HPDE6-E6E7 (cell line): ENCODE data around the gene MTIF3.

Source experiments
- DNase-seq: peaks from one replicate; pipeline ENCODE4 v3.0.0; 2011; ENCODE audit warnings: missing footprints; ENCODE audit errors: extremely low spot score

MTIF3 gene

DNA sequence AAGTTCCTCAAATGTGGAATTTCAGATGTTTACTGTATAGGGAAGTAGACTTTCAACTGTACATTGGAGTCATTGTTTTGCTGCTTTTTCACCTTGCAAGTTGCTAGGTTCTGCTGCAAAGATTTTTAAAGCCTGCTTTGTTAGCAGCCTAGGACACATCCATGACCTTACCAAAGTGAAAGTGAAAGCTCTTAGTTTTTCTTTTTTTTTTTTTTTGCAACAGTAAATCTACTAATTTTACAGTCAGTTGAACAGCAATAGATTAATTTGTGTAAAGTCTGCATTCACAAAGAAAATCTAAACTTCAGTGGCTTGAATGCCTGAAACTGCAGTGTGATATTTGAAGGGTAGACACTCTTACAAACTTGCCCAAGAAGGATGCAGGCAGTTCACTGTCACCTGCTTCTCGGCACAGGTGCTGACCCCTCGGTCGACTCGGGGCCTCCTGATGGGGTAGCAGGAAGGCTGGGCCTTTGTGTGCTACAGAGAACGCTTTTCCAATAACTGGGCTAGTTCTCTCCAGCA lies 5.0 kb upstream of the MTIF3 start:
- no peak for DNase-seq

DNA sequence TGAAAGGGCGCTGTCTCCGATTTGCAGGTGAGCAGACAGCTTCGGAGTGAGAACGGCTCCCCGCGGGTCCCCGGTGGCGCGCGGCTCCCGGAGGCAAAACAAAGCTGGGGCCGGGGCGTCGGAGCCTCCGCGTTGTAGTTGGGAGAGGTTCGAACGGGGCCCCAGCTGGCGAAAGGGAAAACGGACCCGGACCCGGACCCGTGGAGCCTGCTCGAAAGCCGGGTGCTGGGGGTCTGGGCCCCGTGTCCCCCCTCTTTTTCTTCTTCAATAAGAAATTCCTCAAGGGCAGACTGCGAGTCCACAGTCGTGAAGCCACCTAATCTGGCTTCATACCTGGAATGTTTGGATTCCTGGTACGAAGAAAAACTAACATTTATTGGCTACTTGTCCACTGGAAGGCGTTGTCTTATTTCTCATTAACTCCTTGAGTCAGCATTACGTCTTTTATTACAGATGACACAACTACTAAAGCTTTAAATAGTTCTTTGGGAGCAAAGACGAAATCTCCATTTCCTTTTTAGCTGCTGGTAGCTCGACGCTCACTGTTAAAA lies 632 bp upstream of the MTIF3 start:
- no peak for DNase-seq

DNA sequence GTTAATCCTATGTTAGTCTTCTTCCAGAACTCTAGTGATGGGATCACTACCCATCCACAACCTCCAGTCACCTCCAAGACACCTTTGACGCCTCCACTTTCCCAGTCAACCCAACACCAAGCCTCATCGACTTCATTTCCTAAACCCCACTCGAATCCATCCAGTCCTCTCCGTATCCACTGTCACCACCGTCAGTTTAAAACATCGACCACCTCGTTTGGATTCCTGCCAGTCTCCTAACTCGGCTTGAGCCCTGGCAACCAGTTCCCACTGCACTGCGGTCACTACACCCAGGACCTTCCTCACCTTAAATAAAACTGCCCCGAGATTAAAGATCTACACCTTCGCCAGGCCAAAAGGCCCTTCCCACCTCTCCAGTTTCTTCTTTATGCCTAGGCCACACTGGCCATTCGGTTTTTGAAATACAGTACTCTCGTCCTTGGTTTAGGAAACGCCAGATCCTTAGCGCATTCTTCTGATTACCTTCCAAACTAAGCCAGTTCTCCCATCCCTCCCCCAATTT lies 1.2 kb downstream of the MTIF3 start:
- no peak for DNase-seq

DNA sequence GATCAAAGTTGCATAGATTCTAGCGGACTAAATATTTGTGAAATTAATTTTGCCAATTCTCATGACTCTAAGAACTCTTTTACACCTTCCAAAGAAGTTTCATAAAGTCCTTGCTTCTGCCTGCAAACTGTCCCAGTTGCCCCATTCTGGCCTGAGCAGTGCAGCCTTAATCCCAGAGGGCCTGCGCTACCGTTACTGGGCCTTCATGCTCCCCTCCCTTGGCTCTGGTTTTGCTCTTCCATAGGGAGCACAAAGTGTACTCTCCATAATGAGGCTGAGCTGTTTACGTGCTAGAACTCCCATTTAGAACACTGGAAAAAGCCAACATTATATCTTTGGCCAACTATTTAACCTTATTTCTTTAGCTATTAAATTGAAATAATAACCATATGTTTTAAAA lies 2.1 kb downstream of the MTIF3 start:
- no peak for DNase-seq

DNA sequence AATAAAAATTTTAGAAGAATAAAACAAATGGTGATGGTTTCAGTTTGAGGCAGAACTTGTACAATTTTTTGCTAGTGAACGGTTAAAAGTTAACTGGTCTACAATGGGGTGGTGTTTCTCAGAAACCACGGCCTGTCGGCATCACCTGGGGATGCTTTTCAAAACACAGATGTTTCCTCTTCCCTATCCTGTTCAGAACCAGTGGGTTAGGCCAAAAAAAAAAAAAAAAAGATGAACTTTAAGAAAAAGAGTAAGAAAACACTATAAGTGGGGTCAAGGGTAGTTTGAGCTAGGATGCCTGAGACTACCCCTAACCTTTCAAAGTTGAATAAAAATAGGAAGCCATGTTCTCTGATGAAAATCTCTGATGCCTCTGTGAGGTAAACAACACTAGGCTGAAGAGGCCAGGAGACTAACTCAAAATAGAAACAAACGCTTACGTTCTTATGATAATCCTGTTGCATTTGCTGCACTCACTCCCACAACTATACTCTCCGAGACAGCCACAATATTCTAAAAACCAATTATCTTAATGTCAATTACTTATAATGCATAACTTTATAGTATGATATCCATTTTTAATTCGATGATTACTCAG lies 3.3 kb downstream of the MTIF3 start:
- DNase-seq, result no peak

DNA sequence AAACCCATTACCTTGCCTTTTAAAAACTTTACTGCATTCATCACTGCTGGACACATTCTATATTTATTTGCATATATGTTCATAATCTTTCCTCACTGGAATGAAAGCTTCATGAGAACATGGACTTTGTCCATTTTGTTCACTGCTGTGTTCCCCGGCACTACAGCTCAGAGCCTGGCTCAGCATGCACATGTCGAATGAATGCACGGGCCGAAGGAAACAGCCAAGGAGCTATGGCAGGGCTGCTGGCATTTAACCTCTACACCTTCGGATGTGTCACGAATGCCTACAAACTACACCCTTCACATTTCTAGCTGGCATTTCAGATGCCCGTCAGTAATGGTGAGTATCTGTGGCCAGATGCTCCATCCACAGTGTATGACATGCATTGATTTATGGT lies 7.6 kb downstream of the MTIF3 start:
- DNase-seq, result no peak

DNA sequence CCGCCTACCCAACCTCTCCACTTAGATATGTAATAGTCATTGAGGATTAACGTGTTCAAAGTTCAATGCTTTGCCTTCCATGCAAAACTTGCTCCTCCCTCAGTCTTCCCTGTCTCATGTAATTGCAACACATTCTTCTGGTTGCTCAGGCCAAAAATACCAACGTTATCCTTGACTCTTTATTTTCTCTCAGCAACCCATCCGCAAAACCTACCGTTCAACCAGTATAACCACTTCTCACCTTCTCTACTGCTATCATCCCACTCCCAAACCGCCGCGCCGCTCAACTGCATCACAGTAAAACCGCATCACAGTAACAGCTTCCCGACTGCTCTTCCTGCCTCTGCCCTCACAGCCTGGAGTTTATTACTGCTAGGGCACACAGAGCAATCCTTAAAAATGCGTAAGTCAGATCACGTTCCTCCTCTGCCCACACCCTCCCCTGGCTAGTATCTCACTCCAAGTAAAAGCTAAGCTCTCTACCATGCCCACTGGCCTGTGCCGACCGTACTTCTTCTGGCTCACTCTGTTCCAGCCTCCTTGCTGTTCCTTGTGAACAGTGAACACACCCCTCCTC lies 8.2 kb downstream of the MTIF3 start:
- DNase-seq, result no peak

DNA sequence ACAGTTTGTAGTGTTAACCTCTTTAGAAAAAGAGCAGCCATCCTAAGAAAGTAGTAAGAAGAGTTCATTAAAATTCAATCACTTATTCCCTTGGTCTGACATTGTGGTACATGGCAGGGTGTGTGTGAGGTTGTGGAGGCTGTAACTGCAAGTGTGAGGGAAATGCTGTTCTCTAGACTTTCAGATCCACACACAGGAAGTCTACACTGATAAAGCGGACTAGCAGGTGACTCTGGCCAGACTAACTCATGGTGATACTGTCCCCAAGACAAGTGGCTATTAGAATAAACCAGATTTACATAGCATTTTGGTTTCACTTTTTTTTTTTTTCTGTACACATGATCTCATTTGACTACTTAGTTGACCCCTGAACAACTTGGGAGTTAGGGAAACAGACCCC lies 10.0 kb downstream of the MTIF3 start:
- no peak for DNase-seq

DNA sequence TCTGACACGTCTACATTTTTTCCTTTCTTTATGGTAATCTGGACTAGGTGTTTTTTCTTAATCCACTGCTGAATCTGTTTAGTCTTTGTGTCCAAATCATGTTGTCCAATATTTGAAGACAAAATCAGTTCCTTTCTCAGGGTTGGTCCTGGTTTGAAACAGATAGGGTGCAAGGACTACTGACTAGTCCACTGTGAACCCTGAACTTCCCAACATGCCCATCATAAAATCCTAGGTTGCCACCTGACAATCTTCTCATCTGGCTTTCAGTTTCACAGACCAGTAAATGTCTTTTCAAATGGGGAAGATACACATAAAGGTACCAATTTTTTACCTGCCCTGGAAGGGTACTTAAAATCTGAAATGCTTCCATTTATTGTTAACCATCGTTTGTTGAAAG lies 13.2 kb downstream of the MTIF3 start:
- DNase-seq, result no peak

DNA sequence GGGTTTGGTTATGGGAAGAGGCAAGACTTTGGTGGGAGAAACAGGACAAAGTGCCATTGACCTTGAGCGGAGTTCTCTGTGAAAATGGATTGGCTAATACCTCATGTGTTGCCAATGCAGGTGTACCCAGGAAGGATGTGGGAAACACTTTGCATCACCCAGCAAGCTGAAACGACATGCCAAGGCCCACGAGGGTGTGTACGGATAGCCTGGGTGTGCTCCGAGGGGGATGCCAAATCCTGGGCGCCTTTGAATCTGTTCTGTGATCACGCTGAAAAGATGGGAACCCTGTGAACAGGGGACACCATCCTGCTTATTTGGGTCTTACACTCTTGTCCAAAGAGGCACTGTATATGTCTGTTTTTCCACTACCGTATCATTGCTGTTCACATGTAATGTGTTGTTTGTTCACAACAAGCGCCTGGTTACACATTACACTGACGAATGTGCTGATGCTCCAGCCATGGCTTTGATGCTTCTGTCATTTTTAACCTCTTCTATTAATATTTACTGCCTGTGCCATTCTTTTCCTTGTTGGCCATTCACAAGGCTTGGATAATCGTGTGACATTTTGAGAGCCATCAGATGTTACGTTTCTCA lies 17.7 kb downstream of the MTIF3 start:
- no peak for DNase-seq

DNA sequence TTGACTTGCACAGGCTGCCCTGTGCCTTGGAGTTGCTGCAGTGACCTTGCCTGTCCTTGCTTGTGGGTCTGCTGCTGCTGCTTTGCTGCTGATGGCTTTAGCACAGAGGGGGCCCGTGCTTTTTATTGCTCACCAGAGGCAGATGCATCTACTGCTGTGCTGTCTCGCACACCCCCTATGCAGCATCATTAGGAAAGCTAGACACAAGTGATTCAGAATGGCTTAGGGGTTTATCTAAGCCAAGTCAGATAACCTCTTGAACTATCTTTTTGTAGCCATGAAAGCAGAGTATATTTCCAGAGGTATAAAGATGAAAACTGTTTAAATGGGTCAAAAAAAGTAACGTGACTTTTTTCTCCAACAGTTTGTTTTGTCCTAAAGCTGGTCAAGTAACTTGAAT lies 18.2 kb downstream of the MTIF3 start:
- DNase-seq, result no peak

DNA sequence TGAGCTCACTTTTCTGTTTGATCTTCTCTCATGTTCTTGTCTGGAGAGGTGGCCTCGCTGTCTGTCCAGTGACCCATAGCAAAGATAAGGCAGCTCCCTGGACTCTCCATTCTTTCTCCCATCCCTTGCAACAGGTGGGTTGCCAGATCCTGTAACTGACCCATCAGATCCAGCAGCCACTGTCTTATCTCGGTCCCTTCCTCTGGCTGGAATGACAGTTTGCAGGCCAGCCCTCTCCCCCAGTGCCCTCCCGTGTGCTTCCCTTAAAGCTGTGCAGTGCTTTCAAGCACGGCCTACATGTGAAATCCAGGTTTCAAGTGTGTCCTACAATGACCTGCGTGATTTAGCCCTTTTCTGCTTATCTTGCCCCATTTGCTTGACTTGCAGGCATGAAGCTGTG lies 22.2 kb downstream of the MTIF3 start:
- DNase-seq, result no peak

DNA sequence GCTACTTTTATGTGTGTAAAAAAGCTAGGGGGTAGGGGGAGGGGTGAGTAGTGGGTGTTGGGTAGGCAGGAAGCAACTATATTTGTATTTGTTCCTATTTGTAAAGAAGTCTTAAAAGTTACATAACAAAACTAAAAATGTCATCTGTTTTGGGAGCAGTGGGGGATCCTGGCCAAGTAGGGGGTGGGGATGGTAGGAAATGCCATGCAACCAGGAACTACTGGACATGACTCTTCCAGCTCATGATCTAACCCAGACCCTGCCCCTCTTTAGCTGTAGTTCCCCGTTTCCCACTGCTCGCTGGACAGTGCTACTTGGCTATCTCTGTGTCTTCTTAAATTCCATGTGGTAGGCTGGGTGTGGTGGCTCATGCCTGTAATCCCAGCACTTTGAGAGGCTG lies 22.7 kb downstream of the MTIF3 start:
- no peak for DNase-seq

DNA sequence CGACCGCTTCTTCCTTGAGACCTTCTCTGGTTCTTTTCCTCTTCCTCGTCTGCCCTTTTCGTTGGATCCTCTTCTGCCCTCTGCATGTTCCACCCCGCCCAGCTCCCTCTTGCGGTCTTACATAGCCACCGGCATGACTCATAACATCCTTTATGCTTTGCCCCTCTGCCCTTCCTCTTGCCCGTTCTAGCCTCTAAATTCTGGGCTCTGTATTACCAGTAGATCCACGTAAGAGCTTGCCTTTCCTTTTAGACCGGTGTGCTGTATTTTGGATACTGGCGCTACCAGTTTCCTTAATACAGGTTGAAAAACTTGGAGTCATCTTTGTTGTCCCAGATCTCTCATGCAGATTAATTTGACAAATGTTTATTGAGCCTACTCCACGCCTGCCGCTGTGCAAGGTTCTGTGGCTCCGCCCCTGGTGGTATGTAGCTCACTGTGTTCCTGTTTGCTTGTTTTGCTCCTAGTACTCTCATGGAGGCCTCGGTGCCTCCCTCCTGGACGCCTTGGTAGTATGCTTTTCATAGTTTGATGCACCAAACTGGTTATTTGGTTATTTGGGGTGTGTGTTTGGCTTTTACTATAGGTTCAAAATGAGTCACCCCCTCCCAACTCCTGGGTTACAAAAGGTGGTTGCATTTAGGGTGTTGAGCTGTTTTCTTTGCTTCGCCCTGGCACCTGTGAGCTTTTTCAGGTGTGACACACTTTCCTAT lies 24.3 kb downstream of the MTIF3 start:
- DNase-seq, result no peak

DNA sequence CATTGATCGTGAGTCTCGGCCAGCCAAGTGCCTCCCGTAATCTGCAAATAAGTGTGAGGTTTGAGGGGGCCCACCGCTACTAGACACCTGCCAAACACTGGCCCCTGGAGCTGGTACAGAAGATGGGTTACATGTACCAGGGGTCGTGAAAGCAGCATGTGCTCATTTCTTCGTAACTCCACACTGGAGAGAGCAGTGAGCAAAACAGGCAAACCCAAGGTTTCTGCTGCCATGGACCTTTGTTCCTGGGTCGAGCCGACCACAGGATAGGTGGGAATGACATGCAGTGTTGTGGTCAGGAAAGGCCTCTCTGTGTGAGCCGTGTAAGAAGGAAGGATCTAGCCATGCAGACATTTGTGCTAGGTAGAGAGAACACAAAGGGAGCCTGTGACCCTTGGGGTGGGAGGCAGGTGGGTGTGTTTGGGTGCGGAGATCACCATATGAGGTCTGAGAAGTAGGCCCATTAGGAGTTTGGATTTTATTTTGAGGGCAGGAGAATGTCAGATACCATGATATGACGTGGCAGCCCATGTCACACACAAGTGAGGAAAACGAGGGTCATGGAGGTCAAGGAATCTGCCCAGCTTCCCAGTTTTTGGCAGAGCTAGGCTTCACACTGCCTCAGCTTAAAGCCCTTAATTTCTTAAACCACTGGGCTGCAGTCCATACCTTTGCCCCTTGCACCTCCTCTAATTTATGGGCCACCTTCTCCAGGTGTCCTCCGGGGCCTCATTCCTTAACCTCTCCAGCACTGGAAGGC lies 25.0 kb downstream of the MTIF3 start:
- DNase-seq, result no peak

DNA sequence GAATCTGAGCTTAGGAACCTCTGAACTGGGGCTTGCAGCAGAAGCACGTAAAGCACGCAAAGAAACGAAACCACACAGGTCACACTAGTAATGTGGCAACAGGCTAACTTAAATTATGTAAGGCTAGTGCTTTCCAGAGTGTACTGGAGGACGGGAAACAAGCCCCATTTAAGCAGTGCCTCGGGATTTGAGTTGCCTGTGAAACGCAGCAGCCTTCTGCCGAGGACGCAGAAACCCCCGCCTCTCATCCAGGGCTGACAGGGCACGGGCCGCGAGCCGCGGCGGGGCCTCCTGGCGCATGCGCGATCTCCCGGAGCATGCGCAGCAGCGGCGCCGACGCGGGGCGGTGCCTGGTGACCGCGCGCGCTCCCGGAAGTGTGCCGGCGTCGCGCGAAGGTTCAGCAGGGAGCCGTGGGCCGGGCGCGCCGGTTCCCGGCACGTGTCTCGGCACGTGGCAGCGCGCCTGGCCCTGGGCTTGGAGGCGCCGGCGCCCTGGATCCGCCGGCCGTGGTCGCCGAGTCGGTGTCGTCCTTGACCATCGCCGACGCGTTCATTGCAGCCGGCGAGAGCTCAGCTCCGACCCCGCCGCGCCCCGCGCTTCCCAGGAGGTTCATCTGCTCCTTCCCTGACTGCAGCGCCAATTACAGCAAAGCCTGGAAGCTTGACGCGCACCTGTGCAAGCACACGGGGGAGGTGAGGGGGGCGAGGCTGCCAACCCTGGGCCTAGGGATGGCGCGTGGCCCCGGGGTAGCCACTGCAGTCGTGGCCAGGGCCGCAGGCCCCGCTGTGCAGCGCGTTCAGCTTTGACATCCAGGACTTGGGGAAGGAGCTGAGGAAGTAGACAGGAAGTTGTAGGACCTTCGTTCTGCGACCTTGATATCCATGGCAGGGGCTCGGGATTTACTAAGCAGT lies 25.9 kb downstream of the MTIF3 start, which contains the start of gene GTF3A:
Gene GTF3A, plus strand, starts transcription at position 374 of the 912 bp plus-strand sequence.
- peak; percentile 37 for DNase-seq

DNA sequence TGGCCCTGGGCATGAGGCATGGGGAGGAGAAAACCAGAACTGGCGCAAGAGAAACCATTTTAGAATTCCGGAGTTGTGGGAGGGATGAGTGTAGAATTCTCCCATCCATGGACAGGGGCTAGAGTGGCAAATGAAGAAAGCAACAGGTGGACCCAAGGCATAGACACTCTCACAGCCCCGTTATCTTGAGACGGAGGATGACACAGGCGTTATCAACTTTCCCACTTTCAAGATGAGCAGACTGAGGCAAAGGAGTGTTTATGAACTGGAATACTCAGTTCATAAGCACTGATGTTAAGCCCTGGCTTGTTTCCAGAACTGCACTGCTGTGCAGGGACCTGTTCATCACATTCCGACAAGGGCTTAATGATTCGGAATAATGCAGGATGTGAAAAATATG lies 27.0 kb downstream of the MTIF3 start:
- DNase-seq, result no peak

DNA sequence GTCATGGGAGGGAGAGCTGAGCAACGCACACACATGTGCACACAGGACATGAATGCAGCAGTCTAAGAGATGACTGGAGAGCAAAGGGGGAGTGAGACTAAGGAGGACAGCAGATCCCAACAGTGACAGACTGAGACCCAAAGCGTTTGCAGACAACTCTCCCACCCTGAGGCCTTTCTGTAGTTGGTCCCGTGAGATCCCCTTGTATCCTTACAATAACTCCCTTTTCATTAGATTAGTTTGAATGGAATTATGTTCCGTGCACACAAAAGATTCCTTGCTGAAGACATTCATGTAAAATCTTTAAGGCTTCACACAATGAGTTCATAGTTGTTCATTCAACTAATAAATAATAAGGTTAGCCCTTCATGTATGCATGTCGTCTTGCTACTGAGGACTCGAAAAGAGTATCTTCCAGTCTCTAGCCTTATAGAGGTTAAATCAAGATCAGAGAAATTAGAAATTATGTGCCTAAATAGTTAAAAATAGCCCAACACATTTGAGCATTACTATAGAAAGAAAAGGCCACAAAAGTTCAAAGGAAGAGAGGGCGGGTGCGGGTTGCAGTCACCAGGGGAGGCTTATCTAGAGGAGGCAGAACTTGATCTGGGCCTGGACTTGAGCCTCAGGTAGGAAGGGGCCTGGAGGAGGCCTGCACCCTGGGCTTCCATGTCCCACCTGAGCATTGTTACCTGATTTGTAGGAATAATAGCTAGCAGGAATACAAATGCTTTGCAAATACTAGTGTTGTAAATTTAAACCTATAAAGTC lies 29.1 kb downstream of the MTIF3 start:
- DNase-seq, result no peak

DNA sequence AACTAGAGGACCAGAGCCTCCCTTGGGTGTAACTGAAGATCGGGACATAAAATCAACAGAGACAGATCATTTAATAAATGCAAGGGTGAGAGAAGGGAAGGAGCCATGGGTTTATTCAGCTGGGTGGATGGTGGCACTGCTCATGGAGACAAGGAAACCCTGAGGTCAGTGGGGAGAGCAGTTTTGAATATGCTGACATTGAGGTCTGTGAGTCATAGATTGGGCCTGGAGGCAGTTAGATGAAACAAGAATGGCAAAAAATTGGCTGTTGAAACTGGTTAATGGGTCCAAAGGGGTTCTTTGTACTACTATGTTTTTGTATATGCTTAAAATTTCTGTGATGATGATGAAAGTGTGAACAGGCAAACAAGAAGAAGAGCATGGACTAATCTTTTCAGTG lies 31.0 kb downstream of the MTIF3 start:
- no peak for DNase-seq

DNA sequence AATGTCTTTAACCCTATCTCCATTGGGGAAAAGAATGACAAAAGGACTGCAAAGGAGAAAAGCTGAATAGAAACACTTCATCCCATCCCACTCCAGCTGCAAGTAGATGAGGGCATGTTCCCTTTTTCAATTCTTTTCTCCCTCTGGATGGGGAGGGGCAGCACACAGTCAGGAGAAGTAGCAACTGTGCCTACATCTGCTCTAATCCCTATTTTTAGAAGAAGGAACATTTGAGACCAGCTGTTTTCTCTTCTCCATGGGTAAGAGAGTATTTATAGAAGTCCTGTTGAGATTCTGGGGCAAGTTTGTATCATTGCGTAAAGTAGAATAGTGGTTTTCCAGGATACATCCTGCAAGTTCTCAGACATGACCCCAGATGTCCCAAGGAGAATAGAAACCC lies 35.2 kb downstream of the MTIF3 start:
- DNase-seq, result no peak
